ENCODE results near the gene GHR. TPM values are rescaled to one million over a fixed set of nuclear protein-coding genes. Genes with fewer than 3 reads are reported as not detected.
A peak's percentile ranks its signal among the peaks of the same experiment; 100 is the strongest.

The GHR gene
- total and polyA plus RNA-seq, 4 experiments from 2014 or later, result not detected

DNA sequence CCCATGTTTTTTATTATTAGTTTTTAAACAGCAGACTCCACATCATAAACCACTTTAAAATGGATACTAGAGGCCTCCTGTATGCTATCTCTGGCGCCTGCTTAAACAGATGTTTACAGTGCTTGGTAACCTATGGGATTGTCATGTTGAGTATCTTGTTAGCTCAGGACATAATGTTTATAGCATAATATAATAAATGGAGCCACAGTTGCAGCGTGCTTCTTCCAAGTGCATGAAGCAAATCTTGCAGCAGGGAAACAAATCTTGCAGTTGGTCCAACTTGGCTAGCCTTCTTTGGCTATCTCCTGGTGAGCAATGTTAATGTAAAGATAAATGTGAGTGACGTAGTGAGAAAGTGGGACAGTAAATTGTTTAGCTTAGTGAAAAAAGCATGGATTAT lies 2.8 kb downstream of the GHR start:
- no peaks in the 10 kb centered on the region for H3K4me1 Mint-ChIP-seq
- Histone ChIP-seq H3K4me3 (ENCODE audit: low read length in 2 of 2) (no peak overlapping the region), H3K36me3 (ENCODE audit: insufficient read depth, low read length) (no peaks in the 10 kb centered on the region), H3K4me1 (ENCODE audit: insufficient read depth, low read length) (peaks cover 8% of the 10 kb centered on the region), H3K27ac (ENCODE audit: low read depth, low read length) (no peak overlapping the region), H3K27me3 (ENCODE audit: insufficient read depth, low read length) (no peaks in the 10 kb centered on the region), H3K9me3 (ENCODE audit: control insufficient read depth in 1 of 2, low read length in 2 of 2) (no peaks in the 10 kb centered on the region)
- no peak overlapping the region for H3K27ac Mint-ChIP-seq
- H3K9me3 Mint-ChIP-seq, result peaks cover 0 to 4% (median 0%) of the 10 kb centered on the region in 8 donors
- peak overlapping the region in 1 of 8 donors; percentile 4 for H3K4me3 Mint-ChIP-seq
- H3K36me3 Mint-ChIP-seq, result no peaks in the 10 kb centered on the region
- DNase-seq, result no peak
- peaks cover 14 to 22% of the 10 kb centered on the region in 2 donors for H3K27me3 Mint-ChIP-seq
- intact Hi-C loops (cut with micrococcal nuclease), result no loop called here
- ChIA-PET CTCF (ENCODE audit: partially characterized antibody) (interaction anchor here (1.6 kb wide), 1 partner anchor 10 kb away, joined by 4 read pairs; no protein-coding TSS in a partner anchor), POLR2A (ENCODE audit: partially characterized antibody) (no interaction called here)

DNA sequence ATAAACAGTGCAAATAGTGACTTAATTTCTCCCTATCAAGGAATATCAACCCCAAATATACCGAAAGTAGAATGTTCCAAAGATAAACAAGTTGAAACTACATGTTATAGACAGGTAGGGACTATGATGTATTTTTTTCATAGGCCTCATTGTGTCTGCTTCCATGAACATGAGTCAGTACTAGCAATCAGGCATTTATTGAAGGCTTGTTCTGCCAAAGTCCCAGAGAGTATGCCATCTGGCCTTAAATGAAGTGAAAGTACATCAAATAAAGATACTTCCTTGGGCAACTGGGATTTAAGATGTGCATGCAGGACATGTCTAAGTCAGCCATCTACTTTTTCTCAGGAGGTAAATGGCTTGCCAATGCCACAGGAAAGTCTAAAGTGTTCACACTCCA lies 6.5 kb downstream of the GHR start:
- intact Hi-C loops (cut with micrococcal nuclease), result no loop called here
- Mint-ChIP-seq H3K9me3 (peaks cover 0 to 4% (median 0%) of the 10 kb centered on the region in 8 donors), H3K4me3 (no peak overlapping the region), H3K27me3 (peaks cover 8 to 18% of the 10 kb centered on the region in 2 donors), H3K36me3 (no peaks in the 10 kb centered on the region), H3K27ac (no peak overlapping the region), H3K4me1 (no peaks in the 10 kb centered on the region)
- H3K4me1 ChIP-seq (ENCODE audit: insufficient read depth, low read length), result no peaks in the 10 kb centered on the region
- H3K4me3 ChIP-seq (ENCODE audit: low read length in 2 of 2), result no peak overlapping the region
- POLR2A ChIA-PET (ENCODE audit: partially characterized antibody), result no interaction called here
- no peak overlapping the region for H3K27ac ChIP-seq (ENCODE audit: low read depth, low read length)
- CTCF ChIA-PET (ENCODE audit: partially characterized antibody), result no interaction called here
- no peaks in the 10 kb centered on the region for H3K27me3 ChIP-seq (ENCODE audit: insufficient read depth, low read length)
- H3K9me3 ChIP-seq (ENCODE audit: control insufficient read depth in 1 of 2, low read length in 2 of 2), result no peaks in the 10 kb centered on the region
- DNase-seq, result no peak
- no peaks in the 10 kb centered on the region for H3K36me3 ChIP-seq (ENCODE audit: insufficient read depth, low read length)

- intact Hi-C loops (cut with micrococcal nuclease), result no loop called here
- H3K4me1 ChIP-seq (ENCODE audit: insufficient read depth, low read length), result no peaks in the 10 kb centered on the region
- no peaks in the 10 kb centered on the region for H3K36me3 ChIP-seq (ENCODE audit: insufficient read depth, low read length)
- Mint-ChIP-seq H3K27ac (no peak overlapping the region), H3K4me3 (no peak overlapping the region), H3K4me1 (no peaks in the 10 kb centered on the region), H3K9me3 (no peaks in the 10 kb centered on the region), H3K27me3 (peaks cover 3 to 6% of the 10 kb centered on the region in 2 donors), H3K36me3 (no peaks in the 10 kb centered on the region)
- POLR2A ChIA-PET (ENCODE audit: partially characterized antibody), result no interaction called here
- no peak overlapping the region for H3K27ac ChIP-seq (ENCODE audit: low read depth, low read length)
- no peak overlapping the region for H3K4me3 ChIP-seq (ENCODE audit: low read length in 2 of 2)
- no peaks in the 10 kb centered on the region for H3K9me3 ChIP-seq (ENCODE audit: control insufficient read depth in 1 of 2, low read length in 2 of 2)
- DNase-seq, result no peak
- no peaks in the 10 kb centered on the region for H3K27me3 ChIP-seq (ENCODE audit: insufficient read depth, low read length)
- CTCF ChIA-PET (ENCODE audit: partially characterized antibody), result interaction anchor here (0.6 kb wide), 1 partner anchor 467 kb away, joined by 3 read pairs; no protein-coding TSS in a partner anchor
Observed at GRCh38 chr5:42434047-42434724, 10.9 kb downstream of the GHR start.

- Histone ChIP-seq H3K27ac (ENCODE audit: low read depth, low read length) (no peak overlapping the region), H3K27me3 (ENCODE audit: insufficient read depth, low read length) (no peaks in the 10 kb centered on the region), H3K4me3 (ENCODE audit: low read length in 2 of 2) (no peak overlapping the region), H3K36me3 (ENCODE audit: insufficient read depth, low read length) (no peaks in the 10 kb centered on the region), H3K9me3 (ENCODE audit: control insufficient read depth in 1 of 2, low read length in 2 of 2) (no peaks in the 10 kb centered on the region), H3K4me1 (ENCODE audit: insufficient read depth, low read length) (no peaks in the 10 kb centered on the region)
- Mint-ChIP-seq H3K4me3 (no peak overlapping the region), H3K9me3 (no peaks in the 10 kb centered on the region), H3K27ac (no peak overlapping the region), H3K36me3 (no peaks in the 10 kb centered on the region), H3K27me3 (peaks cover 3 to 6% of the 10 kb centered on the region in 2 donors), H3K4me1 (no peaks in the 10 kb centered on the region)
- no peak for DNase-seq
- CTCF ChIA-PET (ENCODE audit: partially characterized antibody), result interaction anchor here (1.2 kb wide), 1 partner anchor 11 kb away, joined by 4 read pairs; no protein-coding TSS in a partner anchor
- POLR2A ChIA-PET (ENCODE audit: partially characterized antibody), result no interaction called here
- intact Hi-C loops (cut with micrococcal nuclease), result no loop called here
Observed at GRCh38 chr5:42436051-42436450, 12.8 kb downstream of the GHR start.

DNA sequence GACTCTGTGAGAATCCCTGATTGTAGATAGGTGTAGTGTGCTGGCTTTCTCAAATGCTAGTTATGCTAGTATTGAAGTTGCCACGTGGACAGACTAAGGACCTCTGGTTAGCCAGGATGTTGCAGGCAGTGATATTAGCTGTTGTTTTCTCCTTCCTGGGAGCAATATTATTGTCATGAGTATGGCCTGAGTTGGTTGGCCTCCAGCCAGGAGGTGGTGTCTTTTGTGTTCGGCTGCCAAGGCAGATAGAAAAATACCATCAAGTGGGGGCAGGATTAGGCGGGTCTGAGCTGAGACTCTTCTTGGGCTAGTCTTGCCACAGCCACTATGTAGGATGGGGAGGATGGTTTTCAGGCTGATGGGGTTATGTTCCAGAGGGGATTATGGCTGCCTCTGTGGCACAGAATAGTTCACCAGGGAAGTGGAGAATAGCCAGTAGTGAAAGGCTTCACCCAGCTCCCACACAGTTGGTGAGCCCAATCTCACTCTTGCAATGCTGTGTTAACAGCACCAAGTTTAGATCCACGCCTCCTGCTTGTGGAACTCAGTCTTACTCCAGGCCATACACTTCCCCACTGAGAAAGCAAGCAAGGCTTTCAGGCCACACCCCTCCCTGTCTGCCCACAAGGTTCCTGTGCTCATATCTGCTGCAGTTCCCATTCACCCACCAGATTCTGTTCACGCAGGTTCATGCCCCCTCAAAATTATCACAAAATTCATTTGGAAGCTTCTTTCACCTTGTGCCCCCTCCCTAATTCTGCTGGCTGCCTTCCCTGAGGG lies 31.2 kb downstream of the GHR start:
- no peak overlapping the region for H3K27ac Mint-ChIP-seq
- no peak for DNase-seq
- H3K36me3 ChIP-seq (ENCODE audit: insufficient read depth, low read length), result no peaks in the 10 kb centered on the region
- no peaks in the 10 kb centered on the region for H3K9me3 ChIP-seq (ENCODE audit: control insufficient read depth in 1 of 2, low read length in 2 of 2)
- no peaks in the 10 kb centered on the region for H3K27me3 ChIP-seq (ENCODE audit: insufficient read depth, low read length)
- ChIA-PET POLR2A (ENCODE audit: partially characterized antibody) (no interaction called here), CTCF (ENCODE audit: partially characterized antibody) (no interaction called here)
- H3K36me3 Mint-ChIP-seq, result no peaks in the 10 kb centered on the region
- H3K4me1 ChIP-seq (ENCODE audit: insufficient read depth, low read length), result no peaks in the 10 kb centered on the region
- H3K27ac ChIP-seq (ENCODE audit: low read depth, low read length), result no peak overlapping the region
- H3K4me3 ChIP-seq (ENCODE audit: low read length in 2 of 2), result no peak overlapping the region
- H3K27me3 Mint-ChIP-seq, result peaks cover 5 to 7% of the 10 kb centered on the region in 2 donors
- peaks cover 0 to 15% (median 7%) of the 10 kb centered on the region in 8 donors for H3K9me3 Mint-ChIP-seq
- no peak overlapping the region for H3K4me3 Mint-ChIP-seq
- intact Hi-C loops (cut with micrococcal nuclease), result no loop called here
- no peaks in the 10 kb centered on the region for H3K4me1 Mint-ChIP-seq

- Histone ChIP-seq H3K9me3 (ENCODE audit: control insufficient read depth in 1 of 2, low read length in 2 of 2) (no peaks in the 10 kb centered on the region), H3K4me1 (ENCODE audit: insufficient read depth, low read length) (no peaks in the 10 kb centered on the region), H3K36me3 (ENCODE audit: insufficient read depth, low read length) (no peaks in the 10 kb centered on the region), H3K27me3 (ENCODE audit: insufficient read depth, low read length) (no peaks in the 10 kb centered on the region), H3K27ac (ENCODE audit: low read depth, low read length) (no peak overlapping the region), H3K4me3 (ENCODE audit: low read length in 2 of 2) (no peak overlapping the region)
- Mint-ChIP-seq H3K27me3 (peaks cover 0 to 1% of the 10 kb centered on the region in 2 donors), H3K27ac (no peak overlapping the region), H3K9me3 (peaks cover 0 to 2% (median 0%) of the 10 kb centered on the region in 8 donors), H3K4me3 (no peak overlapping the region), H3K36me3 (no peaks in the 10 kb centered on the region), H3K4me1 (no peaks in the 10 kb centered on the region)
- CTCF ChIA-PET (ENCODE audit: partially characterized antibody), result no interaction called here
- POLR2A ChIA-PET (ENCODE audit: partially characterized antibody), result no interaction called here
- no peak for DNase-seq
- intact Hi-C loops (cut with micrococcal nuclease), result no loop called here
Observed at GRCh38 chr5:42461033-42461432, 37.8 kb downstream of the GHR start.

DNA sequence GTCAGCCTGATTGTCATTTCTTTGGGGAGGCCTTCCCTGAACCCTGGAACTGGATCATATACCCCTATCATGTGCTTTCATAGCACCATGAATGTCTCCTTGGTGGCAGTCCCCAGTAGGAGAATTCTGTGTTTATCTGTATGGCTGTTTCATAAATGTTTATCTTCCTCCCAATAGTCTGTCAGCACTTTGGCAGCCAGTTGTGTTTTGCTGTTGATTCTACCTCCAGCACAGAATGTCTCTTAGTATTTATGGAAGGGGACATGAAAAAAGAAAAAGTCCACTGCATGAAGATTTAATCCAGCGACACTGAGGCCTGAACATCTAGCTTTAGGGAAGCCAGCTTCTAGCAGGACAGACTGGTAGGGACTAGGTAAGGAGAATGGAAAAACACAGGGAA lies 38.3 kb downstream of the GHR start:
- ChIA-PET CTCF (ENCODE audit: partially characterized antibody) (no interaction called here), POLR2A (ENCODE audit: partially characterized antibody) (no interaction called here)
- H3K4me1 ChIP-seq (ENCODE audit: insufficient read depth, low read length), result no peaks in the 10 kb centered on the region
- H3K27me3 ChIP-seq (ENCODE audit: insufficient read depth, low read length), result no peaks in the 10 kb centered on the region
- H3K9me3 Mint-ChIP-seq, result peaks cover 0 to 2% (median 0%) of the 10 kb centered on the region in 8 donors
- H3K36me3 Mint-ChIP-seq, result no peaks in the 10 kb centered on the region
- no peak for DNase-seq
- intact Hi-C loops (cut with micrococcal nuclease), result no loop called here
- H3K36me3 ChIP-seq (ENCODE audit: insufficient read depth, low read length), result no peaks in the 10 kb centered on the region
- H3K27ac ChIP-seq (ENCODE audit: low read depth, low read length), result no peak overlapping the region
- H3K4me3 ChIP-seq (ENCODE audit: low read length in 2 of 2), result no peak overlapping the region
- no peak overlapping the region for H3K27ac Mint-ChIP-seq
- no peaks in the 10 kb centered on the region for H3K4me1 Mint-ChIP-seq
- H3K27me3 Mint-ChIP-seq, result peaks cover 0 to 1% of the 10 kb centered on the region in 2 donors
- no peak overlapping the region for H3K4me3 Mint-ChIP-seq
- no peaks in the 10 kb centered on the region for H3K9me3 ChIP-seq (ENCODE audit: control insufficient read depth in 1 of 2, low read length in 2 of 2)

Data from CD4-positive, alpha-beta memory T cell (primary cell).